Hypothalamus (tissue), 51 donors: ENCODE measurements around the gene ALKBH8.
"Not testable (repeated sequence)": the region's sequence is repeated elsewhere in the genome, so short reads cannot be mapped to it uniquely, and the experiment has no call there.

Experiments used
- DNase-seq, 51 donors: peaks; one replicate each; lab custom pipeline; 2025; lab: John Stamatoyannopoulos, UW

Gene ALKBH8

DNA sequence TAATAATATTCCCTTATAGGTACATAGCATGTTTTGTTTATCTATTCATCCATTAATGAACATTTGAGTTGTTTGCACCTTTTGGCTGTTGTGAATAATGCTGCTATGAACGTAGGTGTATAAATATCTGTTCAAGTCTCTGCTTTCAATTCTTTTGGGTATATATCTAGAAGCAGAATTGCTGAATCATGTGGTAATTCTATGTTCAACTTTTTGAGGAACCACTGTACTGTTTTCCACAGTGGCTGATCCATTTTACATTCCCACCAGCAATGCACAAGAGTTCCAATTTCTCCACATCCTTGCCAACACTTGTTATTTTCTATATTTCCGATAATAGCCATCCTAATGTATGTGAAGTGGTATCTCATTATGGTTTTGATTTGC lies 56.7 kb downstream of the ALKBH8 start:
- DNase-seq = no peak

DNA sequence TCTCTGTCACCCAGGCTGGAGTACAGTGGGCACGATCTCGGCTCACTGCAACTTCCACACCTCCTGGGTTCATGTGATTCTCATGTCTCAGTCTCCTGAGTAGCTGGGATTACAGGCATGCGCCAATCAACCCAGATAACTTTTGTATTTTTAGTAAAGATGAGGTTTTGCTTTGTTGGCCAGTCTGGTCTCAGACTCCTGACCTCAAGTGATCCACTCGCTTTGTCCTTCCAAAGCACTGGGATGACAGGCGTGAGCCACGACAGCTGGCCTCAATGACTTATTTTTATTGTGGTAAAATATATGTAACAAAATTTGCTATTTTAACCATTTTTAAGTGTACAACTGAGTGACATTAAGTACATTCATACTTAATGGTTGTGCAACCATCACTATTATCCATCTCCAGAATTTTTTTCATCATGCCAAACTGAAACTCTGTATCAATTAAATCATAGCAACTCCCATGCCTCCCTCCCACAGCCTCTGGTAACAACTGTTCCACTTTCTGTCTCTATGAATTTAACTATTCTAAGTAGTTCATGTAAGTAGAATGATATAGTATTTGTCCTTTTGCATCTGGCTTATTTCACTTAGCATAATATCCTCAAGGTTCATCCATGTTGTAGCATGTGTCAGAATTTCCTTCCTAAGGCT lies 57.2 kb downstream of the ALKBH8 start:
- no peak for DNase-seq

DNA sequence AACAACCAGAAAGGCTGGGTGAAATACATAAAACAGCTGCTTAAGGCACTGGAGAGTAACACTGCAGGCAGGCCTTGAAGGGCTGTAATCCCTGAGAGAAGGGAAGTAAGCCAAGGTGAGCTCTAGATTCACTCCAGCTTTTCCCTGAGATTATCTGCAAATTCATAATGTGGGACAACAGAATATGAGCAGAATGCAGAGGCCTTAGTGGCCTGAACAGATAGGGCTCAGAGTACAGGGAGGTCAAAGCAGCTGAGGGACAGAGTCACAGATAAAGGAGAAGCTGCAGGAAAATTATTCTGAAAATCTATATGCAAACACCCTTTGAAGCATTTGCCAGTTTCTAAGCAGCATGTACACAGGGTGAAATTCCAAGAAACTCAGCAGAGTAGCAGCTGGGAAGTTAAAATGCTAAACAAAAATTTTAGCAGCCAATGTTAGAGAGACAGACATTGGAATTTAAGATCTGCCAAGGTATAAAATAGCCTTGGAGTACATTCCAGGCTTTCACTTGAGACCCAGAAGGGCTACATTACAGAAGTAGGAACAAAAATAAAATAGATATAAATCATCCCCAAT lies 59.8 kb downstream of the ALKBH8 start:
- no peak for DNase-seq

DNA sequence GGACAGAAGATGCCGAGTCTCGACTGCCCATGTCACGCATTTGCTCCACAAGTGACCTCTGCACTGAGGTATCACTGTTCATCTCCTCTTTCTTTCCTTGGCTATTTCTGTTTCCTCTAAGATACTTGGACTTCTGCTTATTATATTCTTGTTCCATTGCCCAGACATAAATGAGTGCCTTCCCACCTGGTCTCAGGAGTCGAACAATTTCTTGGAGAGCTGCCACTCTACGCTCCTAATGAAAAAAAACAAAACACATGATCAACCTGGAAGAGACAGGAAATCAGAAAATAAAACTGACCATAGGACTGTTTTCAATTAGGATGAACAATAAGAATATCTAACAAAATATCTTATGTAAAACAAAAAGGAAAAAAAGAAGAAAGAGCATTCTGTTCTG lies 60.6 kb downstream of the ALKBH8 start:
- DNase-seq = no peak

DNA sequence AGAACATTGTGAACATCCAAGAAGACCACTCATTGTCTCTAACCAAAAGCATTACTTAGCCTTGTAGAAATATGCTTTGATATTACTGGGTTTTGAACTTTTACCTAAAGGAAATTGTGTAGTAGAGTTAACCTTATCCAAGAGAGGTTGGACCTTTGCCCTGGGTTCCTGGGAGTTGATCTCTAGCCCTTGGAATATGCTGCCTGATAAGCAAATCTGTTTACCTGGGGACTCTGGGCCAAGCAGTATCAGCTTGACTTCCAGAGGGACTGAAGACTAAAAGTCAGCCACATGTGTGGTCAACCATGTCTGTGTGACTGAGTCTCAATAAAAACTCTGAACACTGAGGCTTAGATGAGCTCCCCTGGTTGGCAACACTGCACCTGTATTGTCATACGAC lies 63.8 kb downstream of the ALKBH8 start:
- DNase-seq = no peak

DNA sequence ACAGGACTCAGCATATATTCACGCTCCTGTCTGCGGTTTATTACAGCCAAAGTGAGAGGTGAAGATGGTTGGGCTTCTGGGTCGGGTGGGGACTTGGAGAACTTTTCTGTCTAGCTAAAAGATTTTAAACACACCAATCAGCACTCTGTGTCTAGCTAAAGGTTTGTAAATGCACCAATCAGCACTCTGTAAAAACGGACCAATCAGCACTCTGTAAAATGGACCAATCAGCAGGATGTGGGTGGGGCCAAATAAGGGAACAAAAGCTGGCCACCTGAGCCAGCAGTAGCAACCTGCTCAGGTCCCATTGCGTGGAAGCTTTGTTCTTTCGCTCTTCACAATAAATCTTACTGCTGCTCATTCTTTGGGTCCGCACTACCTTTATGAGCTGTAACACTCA lies 68.2 kb downstream of the ALKBH8 start:
- DNase-seq = not testable (repeated sequence)

DNA sequence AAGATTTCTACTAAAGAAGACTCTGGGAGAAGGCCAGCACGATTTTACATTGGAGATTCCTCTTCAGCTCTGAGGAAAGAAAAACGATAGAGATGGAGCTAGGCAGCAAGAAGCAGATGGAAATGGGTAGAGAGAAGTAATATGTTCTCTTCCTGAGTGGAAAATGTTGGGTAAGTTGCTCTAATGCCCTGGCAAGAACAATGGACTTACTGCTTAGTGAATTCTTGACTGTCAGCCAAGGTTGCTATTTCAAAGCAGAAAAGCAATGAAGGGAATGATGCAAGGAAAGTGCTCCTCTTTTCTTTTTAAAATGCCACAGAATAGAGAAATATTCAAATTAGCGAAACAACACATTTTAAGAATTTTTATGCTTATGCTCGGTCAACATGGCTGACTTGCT lies 69.5 kb downstream of the ALKBH8 start:
- DNase-seq = no peak

DNA sequence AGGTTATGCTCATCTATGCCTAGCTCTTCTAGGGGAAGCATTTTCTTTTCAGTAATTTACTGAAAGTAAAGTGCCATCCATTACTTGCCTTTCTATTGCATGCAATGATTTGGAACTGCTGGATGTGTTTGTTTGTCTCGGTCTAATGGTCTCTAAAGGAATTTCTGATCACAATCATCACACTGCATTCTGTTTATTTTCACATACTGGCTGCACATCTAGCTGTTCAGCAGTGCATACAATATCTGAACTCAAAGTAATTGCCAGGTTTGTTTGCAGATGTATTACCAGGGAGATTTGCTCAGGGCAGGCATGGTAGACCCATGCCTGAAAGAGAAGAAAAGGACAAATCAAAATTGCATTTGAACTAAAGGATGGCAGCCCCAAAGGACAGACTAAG lies 71.5 kb downstream of the ALKBH8 start:
- no peak for DNase-seq

DNA sequence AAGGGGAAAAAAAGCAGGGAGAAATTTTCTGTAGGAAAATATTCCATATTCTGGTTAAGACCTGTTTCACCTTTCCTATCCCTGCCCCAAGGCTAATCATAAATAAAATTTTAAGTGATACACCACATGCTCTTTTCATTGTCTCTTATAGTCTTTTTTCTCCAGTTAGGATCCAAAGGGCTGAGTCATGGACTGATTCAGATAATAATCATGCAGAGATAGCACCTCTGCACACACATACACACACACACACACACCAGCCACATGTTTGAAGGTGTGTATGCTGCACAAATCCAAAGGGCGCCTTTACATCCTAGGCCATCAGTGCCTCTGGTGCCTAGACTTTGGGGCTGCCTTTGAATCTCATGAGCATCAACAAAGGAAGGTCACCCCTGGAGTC lies 72.4 kb downstream of the ALKBH8 start:
- no peak for DNase-seq

DNA sequence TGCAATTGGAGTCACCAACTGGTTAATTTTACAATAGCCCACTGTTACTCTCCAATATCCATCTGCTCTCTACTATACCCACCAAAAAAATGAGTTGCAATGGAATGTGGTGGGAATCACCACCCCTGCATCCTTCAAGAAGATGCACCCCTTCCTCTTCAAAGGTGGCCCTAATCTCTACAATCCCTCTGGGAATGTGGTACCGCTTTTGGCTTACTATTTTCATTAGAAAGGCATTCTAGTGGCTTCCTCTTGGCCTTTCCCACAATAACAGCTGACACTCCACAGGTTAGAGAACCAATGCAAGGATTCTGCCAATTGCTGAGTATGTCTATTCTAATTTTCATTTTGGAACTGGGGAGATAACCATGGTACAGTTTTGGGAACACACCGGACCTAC lies 74.7 kb downstream of the ALKBH8 start:
- DNase-seq = no peak

DNA sequence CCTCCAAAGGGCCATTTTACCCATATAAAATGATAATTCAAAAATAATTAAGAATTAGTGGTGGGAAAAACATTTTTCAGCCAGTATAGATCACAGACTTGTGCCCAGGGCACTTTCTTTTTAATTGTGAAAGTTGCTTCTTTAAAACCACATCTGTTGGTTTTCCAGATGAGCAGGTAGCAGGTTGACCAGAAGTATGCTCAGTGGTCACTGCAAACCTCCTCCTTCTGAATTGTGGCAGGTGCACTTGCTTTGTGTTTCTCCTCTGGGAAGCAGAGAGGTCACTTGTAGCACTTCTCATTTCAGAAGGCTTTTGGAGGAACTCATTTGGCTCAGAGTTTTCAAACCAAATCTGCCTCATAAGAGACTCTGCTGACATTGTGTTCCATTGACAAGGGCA lies 83.3 kb downstream of the ALKBH8 start:
- DNase-seq = no peak

DNA sequence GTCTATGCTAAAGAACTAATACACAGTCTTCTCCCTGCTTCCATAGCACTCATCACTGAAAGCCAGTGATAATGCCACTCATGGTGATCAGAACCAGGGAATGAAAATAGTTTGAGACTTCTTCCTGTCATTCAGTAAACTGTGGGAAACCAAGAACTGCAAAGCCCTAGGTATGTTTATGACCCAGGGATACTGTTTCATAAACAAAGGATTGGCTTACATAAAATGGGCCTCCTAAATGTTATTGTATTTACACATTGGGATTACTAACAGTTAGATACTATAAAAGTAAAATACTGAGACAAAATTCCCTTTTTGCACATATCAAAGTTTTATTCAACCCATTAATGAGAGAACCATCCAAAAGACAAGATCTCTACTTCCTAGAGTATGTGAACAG lies 86.6 kb downstream of the ALKBH8 start:
- no peak for DNase-seq

DNA sequence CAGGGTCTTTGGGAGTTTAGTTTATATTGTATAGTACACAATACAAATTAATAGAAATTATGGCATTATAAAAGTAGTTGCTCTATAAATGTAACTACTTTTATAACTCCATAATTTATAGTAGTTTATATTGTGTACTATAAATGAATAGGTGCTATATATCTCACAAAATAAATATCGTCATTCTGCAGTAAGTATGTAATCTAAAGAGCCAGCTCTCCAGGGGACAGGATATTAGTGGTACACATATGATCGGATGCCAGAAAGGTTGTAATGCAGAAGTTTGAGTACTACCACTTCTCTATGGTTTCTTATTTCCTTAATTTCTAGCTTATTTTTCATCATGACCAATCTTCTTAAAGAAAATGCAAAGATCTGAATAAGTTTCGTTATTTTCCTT lies 87.7 kb downstream of the ALKBH8 start:
- DNase-seq = no peak

DNA sequence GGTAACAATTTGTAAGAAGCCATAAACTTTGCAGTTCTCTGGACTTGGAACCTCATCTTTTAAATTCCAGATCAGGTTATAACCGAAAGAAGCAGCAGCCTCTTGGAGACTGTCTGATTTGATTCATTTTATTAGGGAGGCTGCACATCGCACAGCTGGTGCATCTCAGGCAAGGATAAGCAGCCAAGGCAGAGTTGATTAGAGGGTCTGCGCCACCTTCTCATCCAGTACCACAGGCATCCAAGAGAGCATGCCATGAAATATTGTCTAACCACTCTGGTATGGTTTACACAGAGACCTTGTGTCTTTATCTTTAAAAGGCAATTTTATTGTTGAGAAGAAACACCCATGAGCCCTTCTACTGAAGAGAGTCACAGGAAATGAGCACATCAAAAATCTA lies 91.7 kb downstream of the ALKBH8 start:
- no peak for DNase-seq

DNA sequence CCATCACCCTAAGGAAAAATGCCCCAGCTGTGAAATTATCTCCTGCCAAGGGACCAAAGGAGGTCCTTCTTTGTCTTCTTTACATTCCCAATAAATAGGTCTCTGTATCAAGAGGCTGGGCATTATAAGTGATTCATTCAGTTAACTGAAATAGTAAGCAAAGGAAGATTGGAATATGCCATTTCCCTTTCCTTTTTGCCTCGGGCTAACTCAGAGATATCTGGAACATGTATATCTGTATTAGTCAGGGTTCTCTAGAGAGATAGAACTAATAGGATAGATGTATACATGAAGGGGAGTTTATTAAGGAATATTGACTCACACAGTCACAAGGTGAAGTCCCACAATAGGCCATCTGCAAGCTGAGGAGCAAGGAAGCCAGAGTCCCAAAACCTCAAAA lies 92.6 kb downstream of the ALKBH8 start:
- no peak for DNase-seq

DNA sequence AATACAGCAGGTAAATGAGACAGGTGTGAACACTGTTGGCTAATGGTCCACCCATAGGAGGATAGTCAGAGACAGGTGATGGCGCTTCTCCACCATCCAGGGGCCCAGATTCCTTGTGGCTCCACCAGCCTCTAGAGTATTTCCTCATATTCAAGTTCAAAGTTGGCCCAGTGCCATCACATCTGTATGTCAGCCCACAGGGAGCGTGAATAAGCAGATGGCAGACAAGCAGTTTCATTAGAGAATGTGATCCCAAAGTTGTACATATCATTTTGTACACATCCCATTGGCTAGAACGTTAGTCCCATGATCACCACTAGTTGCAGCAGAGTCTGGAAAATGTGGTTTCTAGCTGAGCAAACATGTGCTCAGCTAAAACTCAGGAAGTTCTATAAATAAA lies 96.9 kb downstream of the ALKBH8 start:
- no peak for DNase-seq

DNA sequence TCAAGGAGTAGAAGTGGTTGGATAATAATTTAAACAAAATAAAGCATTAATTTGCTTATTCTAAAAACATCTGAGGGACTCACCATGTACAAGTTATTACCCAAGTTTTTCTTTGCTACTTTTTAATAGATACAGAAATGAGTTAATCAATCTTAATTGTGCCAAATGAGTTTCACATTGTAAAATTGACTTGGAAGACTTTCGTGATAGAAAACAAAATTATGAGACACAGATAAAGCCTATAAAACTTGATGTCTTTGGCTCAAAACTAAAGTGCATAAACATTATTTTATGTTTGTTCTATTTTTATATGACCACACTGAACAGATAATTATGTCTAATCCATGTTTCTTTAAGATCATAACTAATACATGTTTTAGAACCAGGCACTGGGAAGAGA lies 97.8 kb downstream of the ALKBH8 start:
- DNase-seq = no peak

DNA sequence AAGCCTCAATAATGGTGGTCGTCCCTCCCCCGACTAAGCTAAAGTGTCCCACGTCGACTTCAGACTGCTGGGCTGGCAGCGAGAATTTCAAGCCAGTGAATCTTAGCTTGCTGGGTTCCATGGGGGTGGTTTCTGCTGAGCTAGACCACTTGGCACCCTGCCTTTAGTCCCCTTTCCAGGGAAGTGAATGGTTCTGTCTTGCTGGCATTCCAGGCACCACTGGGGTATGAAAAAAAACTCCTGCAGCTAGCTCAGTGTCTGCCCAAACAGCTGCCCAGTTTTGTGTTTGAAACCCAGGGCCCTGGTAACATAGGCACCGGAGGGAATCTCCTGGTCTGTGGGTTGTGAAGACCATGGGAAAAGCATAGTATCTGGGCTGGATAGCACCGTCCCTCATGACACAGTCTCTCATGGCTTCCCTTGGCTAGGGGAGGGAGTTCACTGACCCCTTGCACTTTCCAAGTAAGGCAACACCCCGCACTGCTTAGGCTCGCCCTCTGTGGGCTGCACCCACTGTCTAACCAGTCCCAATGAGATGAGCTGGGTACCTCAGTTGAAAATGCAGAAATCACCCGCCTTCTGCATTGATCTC lies 99.2 kb downstream of the ALKBH8 start:
- not testable (repeated sequence) for DNase-seq

DNA sequence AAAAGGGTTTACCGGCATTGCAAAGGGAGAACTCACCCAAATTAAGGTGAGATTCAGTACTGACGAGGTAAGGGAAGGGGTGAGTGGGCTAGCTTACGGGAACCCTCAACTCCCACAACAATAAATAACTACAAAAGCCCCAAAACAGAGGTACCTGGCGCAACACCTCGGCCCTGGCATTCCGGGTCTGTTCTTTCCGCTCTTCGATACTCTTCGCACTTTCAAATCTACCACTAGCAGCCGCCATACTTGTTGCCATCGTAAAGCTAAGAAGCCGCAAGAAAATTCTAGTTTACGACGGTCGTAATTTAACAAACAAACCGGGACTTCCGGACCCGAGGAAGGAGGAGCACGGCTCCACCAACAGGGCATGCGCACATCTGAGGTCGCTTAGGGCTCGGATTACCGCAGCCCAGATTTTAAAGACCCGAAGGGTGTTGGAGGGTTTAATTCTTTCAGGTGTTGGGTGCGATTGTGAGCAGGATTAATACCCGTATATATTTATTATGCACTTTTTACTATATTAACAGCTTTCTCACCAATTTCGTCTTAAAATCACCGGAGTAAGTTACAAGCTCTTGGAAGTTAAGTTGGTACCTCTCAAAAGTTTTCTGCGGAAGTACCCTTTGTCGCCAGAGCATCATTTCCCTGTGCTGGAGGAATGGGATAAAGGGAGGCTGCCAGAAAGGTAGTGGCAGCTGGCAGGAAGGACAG lies 107.8 kb downstream of the ALKBH8 start, which contains the start of gene CWF19L2:
Gene CWF19L2 (minus strand): TSS at position 268 of the 714 bp plus-strand sequence. CDS start 9 bp downstream, at position 259.
- DNase-seq = peak; percentile 26 to 93 (median 76)

DNA sequence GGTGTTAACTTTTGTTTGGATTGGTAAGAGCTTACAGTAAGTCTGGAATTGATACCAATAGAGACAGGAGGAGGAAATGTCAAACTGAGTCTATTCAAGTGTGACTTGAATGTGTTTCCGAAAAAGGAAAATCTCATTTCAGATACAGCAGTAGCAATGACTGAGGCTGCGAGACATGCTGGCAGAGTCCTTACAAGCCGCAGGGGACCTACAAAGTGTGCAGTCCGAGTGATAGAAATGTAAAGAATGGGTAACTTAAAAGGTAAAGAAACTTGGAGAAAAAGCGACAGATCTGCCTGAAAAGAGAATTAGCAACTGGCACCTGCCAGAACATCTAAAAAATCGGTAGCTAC lies 108.4 kb downstream of the ALKBH8 start:
- peak in 1 of 51 donors; percentile 74 for DNase-seq

DNA sequence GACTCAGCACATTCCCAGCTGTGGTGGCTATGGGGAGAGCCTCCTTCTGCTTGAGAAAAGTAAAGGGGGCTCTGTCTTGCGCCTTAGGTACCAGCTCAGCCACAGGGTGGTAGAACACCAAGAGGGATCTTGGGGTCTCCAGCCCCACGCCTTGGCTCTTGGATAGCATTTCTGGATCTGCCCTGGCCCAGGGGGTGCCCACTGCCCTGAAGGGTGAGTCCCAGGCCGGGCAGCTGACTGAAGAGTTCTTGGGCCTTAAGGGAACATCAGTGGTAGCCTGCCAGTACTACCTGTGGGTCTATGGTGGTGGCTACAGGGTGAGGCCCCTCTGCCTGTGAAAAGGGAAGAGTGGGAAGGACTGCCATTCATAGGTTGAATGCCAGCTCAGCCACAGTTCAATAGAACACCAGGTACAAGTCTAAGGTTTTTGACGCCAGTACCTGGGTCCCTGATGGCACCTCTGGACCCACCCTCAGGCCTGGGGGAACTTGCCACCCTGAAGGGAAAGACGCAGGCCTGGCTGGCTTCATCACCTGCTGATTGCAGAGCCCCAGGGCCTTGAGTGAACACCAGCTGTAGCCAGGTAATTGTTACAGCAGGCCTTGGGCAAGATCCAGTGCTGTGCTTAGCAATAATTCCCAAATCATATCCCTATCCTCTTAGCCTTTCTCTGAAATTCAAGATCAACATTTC lies 111.8 kb downstream of the ALKBH8 start:
- DNase-seq = no peak
